Measurements from ENCODE around the gene CDKAL1. TPM values are rescaled to one million over a fixed set of nuclear protein-coding genes. Genes with fewer than 3 reads are reported as not detected.

The CDKAL1 gene
- total RNA-seq = 11.3 TPM

DNA sequence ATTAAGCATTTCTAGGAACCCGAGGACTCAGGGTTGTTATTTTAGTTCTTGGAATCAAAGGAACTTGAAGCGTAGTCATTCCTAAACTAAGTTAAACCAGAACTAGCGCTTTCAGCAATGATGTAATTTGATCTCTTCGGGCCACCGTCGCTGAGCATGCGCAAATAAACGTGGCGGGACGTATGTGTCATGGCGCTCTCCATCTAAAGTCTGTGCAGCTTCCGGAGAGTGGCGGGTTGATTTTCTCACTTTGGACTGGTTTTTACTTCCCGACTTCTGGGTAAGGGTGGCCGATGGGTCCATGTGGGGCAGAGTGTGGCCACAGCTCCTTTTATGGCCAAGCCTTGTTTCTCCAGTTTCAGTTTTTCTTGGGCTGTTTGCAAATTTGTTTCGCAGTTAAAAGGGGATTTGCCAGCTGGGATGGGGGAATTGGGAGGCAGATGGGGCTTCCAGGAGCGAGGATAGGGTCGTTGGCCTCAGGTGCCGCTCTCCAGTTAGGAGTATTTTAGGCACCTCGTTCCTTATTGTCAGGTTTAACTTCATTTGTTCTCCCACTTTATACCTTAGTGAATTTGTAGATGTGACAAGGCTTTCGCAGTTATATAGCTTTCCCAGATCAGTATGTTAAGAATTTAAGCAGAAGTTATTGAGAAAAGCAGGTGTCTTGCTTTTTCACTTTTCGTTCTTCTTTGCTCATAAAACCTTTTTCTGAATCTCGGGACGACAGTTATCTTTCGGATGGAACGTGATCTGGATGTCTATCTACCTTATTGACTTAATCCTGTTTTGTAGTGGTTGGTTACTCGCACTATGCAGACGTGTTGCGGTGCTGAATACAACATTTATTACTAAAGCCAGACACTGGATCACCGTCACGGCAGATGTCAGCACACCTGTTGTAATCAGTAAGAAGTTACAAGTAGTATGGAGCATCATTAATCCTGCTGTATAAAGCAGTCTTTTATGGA, at the start of gene CDKAL1:
TSS of gene CDKAL1 (plus strand) at position 163 of the 968 bp plus-strand sequence. CDS start 11,894 bp downstream, outside the sequence.
- Histone ChIP-seq H3K4me1 (peaks cover 18% of the 10 kb centered on the region), H3K36me3 (peaks cover 0 to 6% of the 10 kb centered on the region in 2 donors), H3K27me3 (no peaks in the 10 kb centered on the region), H3K9me3 (no peaks in the 10 kb centered on the region), H3K27ac (peak within 1 kb of the TSS; percentile 81), H3K4me3 (peak within 1 kb of the TSS; percentile 66 to 85)
- intact Hi-C loops (cut with DNase I) = loop anchor here (2.0 to 10.0 kb wide), 2 partner anchors 132 to 430 kb away; no protein-coding TSS in a partner anchor
- TF ChIP-seq POLR2AphosphoS5 (IDR thresholded peaks at IDR 0.05; ENCODE audit: insufficient read depth in 1 of 2, low read depth in 1 of 2) (peak; percentile 36 to 98), CTCF (IDR thresholded peaks at IDR 0.05) (no peak), POLR2A (IDR thresholded peaks at IDR 0.05) (peak in 1 of 2 donors; percentile 22)
- DNase-seq (ENCODE audit: extremely low spot score in 2 of 2) = peak in 1 of 2 donors; percentile 91

DNA sequence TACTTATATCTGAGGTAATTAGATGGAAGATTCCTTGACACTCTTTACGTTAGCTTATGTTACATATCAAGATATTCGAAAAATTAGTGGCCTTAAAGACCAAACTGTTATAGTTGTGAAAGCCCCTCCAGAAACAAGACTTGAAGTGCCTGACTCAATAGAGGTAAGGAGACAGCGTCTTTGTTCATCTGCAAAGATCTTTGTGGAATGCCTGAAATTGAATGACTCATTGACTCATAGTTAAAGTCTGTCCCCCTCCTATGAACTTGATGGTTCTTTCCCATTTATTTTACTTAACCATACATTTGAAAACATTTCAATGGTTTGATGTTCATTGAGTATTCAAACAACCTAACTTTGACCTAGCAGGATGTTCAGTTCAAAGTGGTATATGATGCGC, 47.6 kb upstream of the CDKAL1 start:
- TF ChIP-seq POLR2A (IDR thresholded peaks at IDR 0.05) (no peak), POLR2AphosphoS5 (IDR thresholded peaks at IDR 0.05; ENCODE audit: insufficient read depth in 1 of 2, low read depth in 1 of 2) (no peak), CTCF (IDR thresholded peaks at IDR 0.05) (no peak)
- no peak overlapping the region for H3K4me3 ChIP-seq
- no peak overlapping the region for H3K27ac ChIP-seq
- intact Hi-C loops (cut with DNase I) = no loop called here
- H3K36me3 ChIP-seq = peaks cover 0 to 6% of the 10 kb centered on the region in 2 donors
- no peaks in the 10 kb centered on the region for H3K27me3 ChIP-seq
- H3K9me3 ChIP-seq = no peaks in the 10 kb centered on the region
- no peaks in the 10 kb centered on the region for H3K4me1 ChIP-seq
- no peak for DNase-seq (ENCODE audit: extremely low spot score in 2 of 2)

DNA sequence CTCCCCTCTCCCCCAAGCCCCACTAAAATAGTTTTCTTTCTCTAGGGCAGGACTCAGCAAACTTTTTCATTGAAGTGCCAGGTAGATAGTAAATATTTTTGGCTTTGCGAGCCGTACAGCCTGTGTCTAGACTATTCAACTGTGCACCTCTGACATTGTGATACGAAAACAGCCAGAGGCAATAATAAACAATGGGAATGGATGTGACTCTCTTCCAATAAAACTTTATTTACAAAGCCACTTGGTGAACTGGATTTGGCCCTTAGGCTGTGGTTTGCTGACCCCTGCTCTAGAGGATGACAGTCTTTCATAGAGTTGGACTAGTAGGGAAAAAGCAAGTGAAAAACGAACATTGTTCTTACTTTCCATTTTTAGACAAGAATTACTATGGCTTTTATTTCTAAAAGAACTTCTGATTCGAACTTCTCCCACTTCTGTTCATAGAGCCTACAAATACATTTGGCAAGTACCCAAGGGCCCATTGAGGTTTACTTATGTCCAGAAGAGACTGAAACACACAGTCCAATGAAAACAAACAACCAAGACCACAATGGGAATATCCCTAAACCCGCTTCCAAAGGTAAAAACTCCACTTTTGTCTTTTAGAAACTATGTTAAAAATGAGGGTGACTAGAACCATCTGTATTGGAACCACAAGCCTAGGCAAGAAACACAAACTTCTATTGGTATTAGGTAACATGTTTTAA, 46.4 kb upstream of the CDKAL1 start:
- H3K27me3 ChIP-seq = no peaks in the 10 kb centered on the region
- H3K9me3 ChIP-seq = no peaks in the 10 kb centered on the region
- no peak for DNase-seq (ENCODE audit: extremely low spot score in 2 of 2)
- TF ChIP-seq POLR2A (IDR thresholded peaks at IDR 0.05) (no peak), CTCF (IDR thresholded peaks at IDR 0.05) (no peak), POLR2AphosphoS5 (IDR thresholded peaks at IDR 0.05; ENCODE audit: insufficient read depth in 1 of 2, low read depth in 1 of 2) (no peak)
- H3K4me3 ChIP-seq = no peak overlapping the region
- H3K4me1 ChIP-seq = no peaks in the 10 kb centered on the region
- intact Hi-C loops (cut with DNase I) = no loop called here
- no peak overlapping the region for H3K27ac ChIP-seq
- peaks cover 0 to 6% of the 10 kb centered on the region in 2 donors for H3K36me3 ChIP-seq

- Histone ChIP-seq H3K4me3 (no peak overlapping the region), H3K4me1 (no peaks in the 10 kb centered on the region), H3K27me3 (no peaks in the 10 kb centered on the region), H3K9me3 (no peaks in the 10 kb centered on the region), H3K36me3 (peaks cover 0 to 6% of the 10 kb centered on the region in 2 donors), H3K27ac (no peak overlapping the region)
- TF ChIP-seq POLR2A (IDR thresholded peaks at IDR 0.05) = no peak
- no peak for TF ChIP-seq CTCF (IDR thresholded peaks at IDR 0.05)
- TF ChIP-seq POLR2AphosphoS5 (IDR thresholded peaks at IDR 0.05; ENCODE audit: insufficient read depth in 1 of 2, low read depth in 1 of 2) = no peak
- DNase-seq (ENCODE audit: extremely low spot score in 2 of 2) = no peak
- intact Hi-C loops (cut with DNase I) = no loop called here
Measured at GRCh38 chr6:20490591-20490990, 43.7 kb upstream of the CDKAL1 start.

Data from vagina (tissue), 2 donors.